Ovary (tissue), 9 donors: ENCODE measurements around the gene CIC. TPM values are rescaled to one million over a fixed set of nuclear protein-coding genes. Genes with fewer than 3 reads are reported as not detected.

Source experiments
- DNase-seq, 5 donors: peaks; one replicate each; pipeline ENCODE4 v3.0.0-alpha.2; 2019 to 2020
- H3K27ac ChIP-seq, 2 donors: fragments of 200-600 bp; one replicate each; pipeline versions ENCODE4 v1.5.1 to v1.8.0; 2019 to 2022
- H3K27me3 ChIP-seq: fragments of 200-600 bp; one replicate; pipeline ENCODE4 v1.8.0; 2022
- H3K36me3 ChIP-seq: fragments of 200-600 bp; sonication (generic); one replicate; pipeline ENCODE4 v1.5.1; 2019
- H3K4me1 ChIP-seq: one replicate; pipeline ENCODE4 v1.8.1; 2013; ENCODE audit warnings: mild to moderate bottlenecking, moderate library complexity; ENCODE audit not compliant: insufficient read depth
- H3K4me3 ChIP-seq: fragments of 200-600 bp; sonication (generic); one replicate; pipeline ENCODE4 v1.5.1; 2017
- H3K9me3 ChIP-seq, 2 donors: fragments of 200-600 bp in 1 of 2; sonication (generic) in 1 of 2; one replicate each; pipeline versions ENCODE4 v1.5.1 to v1.8.1; 2013 to 2019; ENCODE audit warnings: mild to moderate bottlenecking in 1 of 2, moderate library complexity in 1 of 2
- EP300 ChIP-seq: sonication (generic); formaldehyde crosslinking; IDR thresholded peaks from one replicate; pipeline ENCODE4 v1.6.1; 2017; ENCODE audit warnings: antibody characterized with exemption
- POLR2A ChIP-seq: fragments of 450-650 bp; IDR thresholded peaks from one replicate; pipeline ENCODE4 v1.6.1; 2017; ENCODE audit warnings: antibody characterized with exemption, mild to moderate bottlenecking, moderate library complexity
- WGBS, 3 donors: extraction: QIAGEN DNeasy Blood & Tissue Kit in 1 of 3; methylation state at CpG; one replicate each; pipeline versions ENCODE4 v1.1.5 to v1.1.7; 2013 to 2017; 5-methylcytosine and 5-hydroxymethylcytosine counted together
- intact Hi-C, 4 donors: fragments of 100-400 bp; cut with DNase I; formaldehyde crosslinking; loops; one replicate each; pipeline versions ENCODE4 v1.11.0 to v1.15.1; 2022 to 2023
- polyA plus RNA-seq, 2 donors: library from polyadenylated mRNA; stranded (reverse); fragments of 200-250 nt in 1 of 2; fragments of 350-450 nt in 1 of 2; fragmentation: Illumina TruSeq in 1 of 2; extraction: RNeasy Lipid Tissue Mini Kit (QIAGEN cat#74804) in 1 of 2; gene quantifications; one replicate each; pipeline ENCODE4 v1.2.3, GENCODE V29; 2013 to 2014
- total RNA-seq, 7 donors: library from RNA; depleted of rRNA in 2 of 7; stranded (reverse); fragments of >200 nt in 2 of 7; fragmentation: NEBNext Ultra II Directional in 3 of 7; extraction: Animal tissue kit (Norgen Biotek cat#: 25700) in 3 of 7; gene quantifications; one replicate each; pipeline versions ENCODE4 v1.1.0 to v1.2.4, GENCODE V29; 2016 to 2023
- TF ChIP-seq, protein P1 (sequence below), 3 donors: fragments of 450-650 bp in 2 of 3; fragments of 200-600 bp in 1 of 3; IDR thresholded peaks; one replicate each; pipeline versions ENCODE4 v1.5.1 to v1.8.0; 2016 to 2022; ENCODE audit warnings: antibody characterized with exemption in 3 of 3, mild to moderate bottlenecking in 1 of 3
- donor health status: DM: no; HTN: no; CAD: no; lungs with moderate emphysema.
- donor health status: DM: no; HTN: no; CAD: no.
- donor health status: Bipolar disorder and iron deficiency.
- donor health status: DM: yes; HTN: yes; CAD: no.
- donor health status: DM: no; HTN: no; CAD: no.
- donor health status: DM: yes; HTN: yes; CAD: no.

The CIC gene
- total and polyA plus RNA-seq, 9 donors: 6.6 to 139 (median 97.9) TPM

- 96 to 97% (median 97%) methylated on average over 3 of the region's 3 CpGs for WGBS, 3 donors
- no peak for DNase-seq
Observed at GRCh38 chr19:42241279-42241678, 27.8 kb upstream of the CIC start.

GRCh38 chr19:42242069-42242511 lies 27.0 kb upstream of the CIC start:
- H3K27ac ChIP-seq: peak overlapping the region; percentile 40 to 75
- peaks cover 15% of the 10 kb centered on the region for H3K4me1 ChIP-seq
- no peak for DNase-seq
- intact Hi-C loops: loop anchor here in 1 of 4 donors (10.0 kb wide), 1 partner anchor 153 kb away; the partner anchor contains the start of gene CNFN
- no peaks in the 10 kb centered on the region for H3K36me3 ChIP-seq
- TF ChIP-seq EP300 (no peak), POLR2A (no peak)
- TF ChIP-seq, protein P1, sequence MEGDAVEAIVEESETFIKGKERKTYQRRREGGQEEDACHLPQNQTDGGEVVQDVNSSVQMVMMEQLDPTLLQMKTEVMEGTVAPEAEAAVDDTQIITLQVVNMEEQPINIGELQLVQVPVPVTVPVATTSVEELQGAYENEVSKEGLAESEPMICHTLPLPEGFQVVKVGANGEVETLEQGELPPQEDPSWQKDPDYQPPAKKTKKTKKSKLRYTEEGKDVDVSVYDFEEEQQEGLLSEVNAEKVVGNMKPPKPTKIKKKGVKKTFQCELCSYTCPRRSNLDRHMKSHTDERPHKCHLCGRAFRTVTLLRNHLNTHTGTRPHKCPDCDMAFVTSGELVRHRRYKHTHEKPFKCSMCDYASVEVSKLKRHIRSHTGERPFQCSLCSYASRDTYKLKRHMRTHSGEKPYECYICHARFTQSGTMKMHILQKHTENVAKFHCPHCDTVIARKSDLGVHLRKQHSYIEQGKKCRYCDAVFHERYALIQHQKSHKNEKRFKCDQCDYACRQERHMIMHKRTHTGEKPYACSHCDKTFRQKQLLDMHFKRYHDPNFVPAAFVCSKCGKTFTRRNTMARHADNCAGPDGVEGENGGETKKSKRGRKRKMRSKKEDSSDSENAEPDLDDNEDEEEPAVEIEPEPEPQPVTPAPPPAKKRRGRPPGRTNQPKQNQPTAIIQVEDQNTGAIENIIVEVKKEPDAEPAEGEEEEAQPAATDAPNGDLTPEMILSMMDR (IDR thresholded peaks at IDR 0.05): peak in 1 of 3 donors; percentile 10
- peak overlapping the region; percentile 55 for H3K4me3 ChIP-seq
- WGBS, 3 donors: 0 to 4% (median 3%) methylated on average over 16 to 49 of the region's 49 CpGs
- no peaks in the 10 kb centered on the region for H3K27me3 ChIP-seq
- H3K9me3 ChIP-seq: no peaks in the 10 kb centered on the region

More at GRCh38 chr19:42241279-42241678, 27.8 kb upstream of the CIC start:
- Histone ChIP-seq H3K4me1 (peaks cover 8% of the 10 kb centered on the region), H3K9me3 (no peaks in the 10 kb centered on the region), H3K27me3 (no peaks in the 10 kb centered on the region), H3K36me3 (no peaks in the 10 kb centered on the region), H3K27ac (no peak overlapping the region), H3K4me3 (peak overlapping the region; percentile 55)
- intact Hi-C loops: loop anchor here in 1 of 4 donors (10.0 kb wide), 1 partner anchor 154 kb away; the partner anchor contains the start of gene CNFN
- no peak for TF ChIP-seq EP300
- no peak for TF ChIP-seq POLR2A
- TF ChIP-seq, protein P1 (IDR thresholded peaks at IDR 0.05): no peak

- peak; percentile 96 to 99 (median 97) for DNase-seq
- Histone ChIP-seq H3K36me3 (no peaks in the 10 kb centered on the region), H3K4me3 (peak within 1 kb of the TSS; percentile 55), H3K27me3 (no peaks in the 10 kb centered on the region), H3K9me3 (no peaks in the 10 kb centered on the region), H3K27ac (peak within 1 kb of the TSS; percentile 56 to 75), H3K4me1 (peaks cover 15% of the 10 kb centered on the region)
- TF ChIP-seq POLR2A (peak; percentile 64), EP300 (peak; percentile 93)
- TF ChIP-seq, protein P1 (IDR thresholded peaks at IDR 0.05): peak in 1 of 3 donors; percentile 19
- intact Hi-C loops: loop anchor here in 1 of 4 donors (10.0 kb wide), 1 partner anchor 152 kb away; the partner anchor contains the start of gene CNFN
- 0 to 1% (median 1%) methylated on average over 46 to 76 of the region's 76 CpGs for WGBS, 3 donors
Observed at GRCh38 chr19:42242512-42243409, 26.3 kb upstream of the CIC start, which contains the start of gene GSK3A. GSK3A (minus strand) TSS chr19:42242602; CDS start chr19:42242465, 137 bp downstream.

GRCh38 chr19:42244347-42245220 lies 24.5 kb upstream of the CIC start:
- Histone ChIP-seq H3K27ac (peak overlapping the region; percentile 56 to 75), H3K4me1 (peaks cover 15% of the 10 kb centered on the region), H3K27me3 (no peaks in the 10 kb centered on the region), H3K4me3 (peak overlapping the region; percentile 49), H3K36me3 (no peaks in the 10 kb centered on the region), H3K9me3 (no peaks in the 10 kb centered on the region)
- DNase-seq: peak; percentile 85 to 93 (median 90)
- WGBS, 3 donors: 1 to 2% (median 1%) methylated on average over 45 of the region's 45 CpGs
- TF ChIP-seq EP300 (peak; percentile 41), POLR2A (peak; percentile 50)
- TF ChIP-seq, protein P1 (IDR thresholded peaks at IDR 0.05): peak; percentile 69 to 80 (median 73)
- intact Hi-C loops: loop anchor here (2.0 to 10.0 kb wide), 4 partner anchors 36 to 150 kb away; partner anchors contain the start of gene CNFN (in 1 of the 4)
